ENCODE measurements around the gene TRAPPC14.

DNA sequence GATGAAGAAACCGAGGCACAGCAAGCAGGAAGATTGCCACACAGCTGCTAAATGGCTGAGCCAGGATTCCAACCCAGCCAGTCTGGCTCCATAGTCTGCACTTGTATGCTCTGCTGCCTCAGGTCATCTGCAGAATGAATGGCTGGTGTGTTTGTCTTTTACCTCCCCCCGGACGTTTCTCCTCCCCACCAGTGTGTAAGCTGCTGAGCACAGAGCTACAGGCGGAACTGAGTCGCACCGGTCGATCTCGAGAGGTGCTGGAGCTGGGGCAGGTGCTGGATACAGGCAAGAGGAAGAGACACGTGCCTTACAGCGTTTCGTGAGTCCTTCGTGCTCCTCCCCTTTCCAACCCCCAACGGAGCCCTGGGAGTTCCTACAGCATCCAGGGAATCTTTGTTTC, 36.5 kb downstream of the TRAPPC14 start:
- no peak for TF ChIP-seq YY1 (IDR thresholded peaks at IDR 0.05; ENCODE audit: insufficient read depth, insufficient read length)
- TF ChIP-seq ZNF274 (IDR thresholded peaks at IDR 0.05; ENCODE audit: low read depth, low read length) = no peak
